Left ventricle myocardium inferior (tissue), 1 donor: Measurements from ENCODE around the gene INPP4B. TPM values are rescaled to one million over a fixed set of nuclear protein-coding genes. Genes with fewer than 3 reads are reported as not detected.
A peak's percentile ranks its signal among the peaks of the same experiment; 100 is the strongest.

ENCODE experiments used
- DNase-seq: peaks from one replicate; pipeline ENCODE4 v3.0.0-alpha.2; 2020
- H3K27ac ChIP-seq: fragments of 200-600 bp; replicated peaks from 2 replicates; pipeline ENCODE4 v1.8.0; 2021
- H3K27me3 ChIP-seq: fragments of 200-600 bp; 2 replicates; pipeline ENCODE4 v1.8.0; 2021; ENCODE audit warnings: low read depth
- H3K36me3 ChIP-seq: fragments of 200-600 bp; 2 replicates; pipeline ENCODE4 v1.8.0; 2021
- H3K4me1 ChIP-seq: fragments of 200-600 bp; 2 replicates; pipeline ENCODE4 v1.8.0; 2021
- H3K4me3 ChIP-seq: fragments of 200-600 bp; 2 replicates; pipeline ENCODE4 v1.8.0; 2021; ENCODE audit warnings: mild to moderate bottlenecking, moderate library complexity
- H3K9me3 ChIP-seq: fragments of 200-600 bp; replicated peaks from 2 replicates; pipeline ENCODE4 v1.8.0; 2021
- intact Hi-C: fragments of 100-400 bp; cut with micrococcal nuclease; formaldehyde crosslinking; loops from one replicate; pipeline ENCODE4 v1.11.0; 2022
- total RNA-seq: library from RNA; stranded (reverse); fragmentation: NEBNext Ultra II Directional; extraction: Animal tissue kit (Norgen Biotek cat#: 25700); gene quantifications from one replicate; pipeline ENCODE4 v1.2.1, GENCODE V29; 2021
- TF ChIP-seq, protein P1 (sequence below): fragments of 200-600 bp; IDR thresholded peaks from 2 replicates; pipeline ENCODE4 v1.8.0; 2021; ENCODE audit warnings: antibody characterized with exemption, mild to moderate bottlenecking, borderline replicate concordance
- donor health status: DM: no; HTN: yes; CAD: no; lungs with severe emphysema.

The INPP4B gene
- total RNA-seq, 1 donor from 2014 or later = 61.1 TPM

- no peaks in the 10 kb centered on the region for H3K36me3 ChIP-seq
- H3K4me3 ChIP-seq = no peak overlapping the region
- no peak overlapping the region for H3K27ac ChIP-seq
- peaks cover 18% of the 10 kb centered on the region for H3K4me1 ChIP-seq
- intact Hi-C loops = no loop called here
- TF ChIP-seq, protein P1, sequence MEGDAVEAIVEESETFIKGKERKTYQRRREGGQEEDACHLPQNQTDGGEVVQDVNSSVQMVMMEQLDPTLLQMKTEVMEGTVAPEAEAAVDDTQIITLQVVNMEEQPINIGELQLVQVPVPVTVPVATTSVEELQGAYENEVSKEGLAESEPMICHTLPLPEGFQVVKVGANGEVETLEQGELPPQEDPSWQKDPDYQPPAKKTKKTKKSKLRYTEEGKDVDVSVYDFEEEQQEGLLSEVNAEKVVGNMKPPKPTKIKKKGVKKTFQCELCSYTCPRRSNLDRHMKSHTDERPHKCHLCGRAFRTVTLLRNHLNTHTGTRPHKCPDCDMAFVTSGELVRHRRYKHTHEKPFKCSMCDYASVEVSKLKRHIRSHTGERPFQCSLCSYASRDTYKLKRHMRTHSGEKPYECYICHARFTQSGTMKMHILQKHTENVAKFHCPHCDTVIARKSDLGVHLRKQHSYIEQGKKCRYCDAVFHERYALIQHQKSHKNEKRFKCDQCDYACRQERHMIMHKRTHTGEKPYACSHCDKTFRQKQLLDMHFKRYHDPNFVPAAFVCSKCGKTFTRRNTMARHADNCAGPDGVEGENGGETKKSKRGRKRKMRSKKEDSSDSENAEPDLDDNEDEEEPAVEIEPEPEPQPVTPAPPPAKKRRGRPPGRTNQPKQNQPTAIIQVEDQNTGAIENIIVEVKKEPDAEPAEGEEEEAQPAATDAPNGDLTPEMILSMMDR = no peak
- no peak for DNase-seq
- no peaks in the 10 kb centered on the region for H3K9me3 ChIP-seq
- H3K27me3 ChIP-seq = no peaks in the 10 kb centered on the region
Observed at GRCh38 chr4:142419712-142420111, 426.4 kb downstream of the INPP4B start.

- intact Hi-C loops = no loop called here
- peaks cover 18% of the 10 kb centered on the region for H3K4me1 ChIP-seq
- no peaks in the 10 kb centered on the region for H3K36me3 ChIP-seq
- no peaks in the 10 kb centered on the region for H3K27me3 ChIP-seq
- TF ChIP-seq, protein P1 = no peak
- H3K27ac ChIP-seq = peak overlapping the region; percentile 3
- no peak overlapping the region for H3K4me3 ChIP-seq
- DNase-seq = no peak
- H3K9me3 ChIP-seq = no peaks in the 10 kb centered on the region
Observed at GRCh38 chr4:142418697-142419096, 427.4 kb downstream of the INPP4B start.

DNA sequence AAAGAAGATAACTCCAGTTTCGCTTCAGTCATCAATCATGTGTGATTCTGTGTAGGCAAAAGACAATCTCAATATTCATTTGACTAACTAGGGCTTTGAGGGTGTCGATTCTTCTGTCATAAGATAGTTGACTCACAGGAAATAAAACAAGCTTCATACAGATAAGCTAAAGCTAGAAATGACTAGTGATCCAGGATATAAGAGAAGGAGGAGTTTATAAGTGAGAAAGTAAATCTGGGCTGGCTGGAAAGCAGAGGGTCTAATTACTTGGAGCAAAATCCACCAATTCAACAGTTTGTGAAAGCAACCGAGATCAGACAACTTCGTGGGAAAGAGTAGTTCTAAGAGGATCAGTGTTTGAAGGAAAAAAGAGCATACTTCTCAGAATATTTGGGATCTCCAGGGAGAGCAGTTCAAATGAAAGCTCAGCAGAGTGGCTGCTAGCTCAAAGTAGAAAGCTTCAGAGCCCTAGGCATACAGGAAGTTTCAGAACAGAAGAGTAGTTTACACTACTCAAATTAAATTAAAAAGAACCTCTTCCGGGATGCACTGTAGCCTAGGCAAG is 429.3 kb downstream of the INPP4B start:
- no peak for DNase-seq
- H3K9me3 ChIP-seq = no peaks in the 10 kb centered on the region
- H3K27ac ChIP-seq = peak overlapping the region; percentile 22
- H3K4me1 ChIP-seq = peaks cover 18% of the 10 kb centered on the region
- TF ChIP-seq, protein P1 = no peak
- no peaks in the 10 kb centered on the region for H3K36me3 ChIP-seq
- no peak overlapping the region for H3K4me3 ChIP-seq
- intact Hi-C loops = no loop called here
- no peaks in the 10 kb centered on the region for H3K27me3 ChIP-seq

GRCh38 chr4:142416121-142416520 is 430.0 kb downstream of the INPP4B start:
- H3K27ac ChIP-seq = no peak overlapping the region

DNA sequence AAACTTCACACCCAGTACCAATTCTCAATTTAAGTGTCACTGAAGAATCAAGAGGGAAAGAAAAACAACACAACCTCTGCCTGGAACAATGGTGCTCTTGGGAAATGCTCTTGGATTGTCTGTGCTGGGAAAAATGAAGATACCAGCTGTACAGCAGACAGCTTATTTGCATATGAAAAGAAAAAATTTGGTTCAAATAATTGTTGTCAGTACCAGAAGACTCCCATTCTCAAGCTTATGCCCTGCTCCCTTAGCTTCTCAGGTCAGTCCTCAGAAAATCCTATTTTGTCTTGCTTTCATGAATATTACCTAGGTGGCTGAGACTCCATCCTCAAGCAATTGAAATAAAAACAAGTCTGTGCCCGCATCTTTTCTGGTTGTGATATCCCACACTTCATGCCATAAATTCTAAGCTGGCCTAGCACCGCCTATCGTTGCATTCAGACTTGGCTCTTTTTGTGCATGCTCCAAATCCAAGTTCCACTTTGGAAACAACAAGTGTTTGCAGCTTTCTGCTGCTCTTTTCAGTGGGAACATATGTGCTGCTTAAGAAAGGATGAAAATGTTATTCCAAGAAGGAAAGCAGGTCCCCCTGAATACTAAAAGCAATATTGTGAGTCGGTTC is 431.6 kb downstream of the INPP4B start:
- H3K4me1 ChIP-seq = peaks cover 18% of the 10 kb centered on the region
- H3K27ac ChIP-seq = no peak overlapping the region
- H3K36me3 ChIP-seq = no peaks in the 10 kb centered on the region
- H3K27me3 ChIP-seq = no peaks in the 10 kb centered on the region
- H3K9me3 ChIP-seq = no peaks in the 10 kb centered on the region
- TF ChIP-seq, protein P1 = no peak
- intact Hi-C loops = no loop called here
- H3K4me3 ChIP-seq = no peak overlapping the region
- no peak for DNase-seq

More at GRCh38 chr4:142416121-142416520, 430.0 kb downstream of the INPP4B start:
- no peaks in the 10 kb centered on the region for H3K36me3 ChIP-seq
- DNase-seq = no peak
- TF ChIP-seq, protein P1 = no peak
- no peaks in the 10 kb centered on the region for H3K9me3 ChIP-seq
- intact Hi-C loops = no loop called here
- H3K4me1 ChIP-seq = peaks cover 18% of the 10 kb centered on the region
- no peak overlapping the region for H3K4me3 ChIP-seq
- no peaks in the 10 kb centered on the region for H3K27me3 ChIP-seq
